ENCODE measurements around the gene USP50. TPM values are rescaled to one million over a fixed set of nuclear protein-coding genes. Genes with fewer than 3 reads are reported as not detected.
"Not testable (repeated sequence)": the region's sequence is repeated elsewhere in the genome, so short reads cannot be mapped to it uniquely, and the experiment has no call there.

USP50 gene
- total and polyA plus RNA-seq, 7 donors = 0.04 to 1.1 (median 0.12) TPM; not detected in 4

GRCh38 chr15:50576166-50576565, 29.7 kb upstream of the USP50 start:
- no peak for TF ChIP-seq CTCF (IDR thresholded peaks at IDR 0.05)

GRCh38 chr15:50573842-50574241, 27.4 kb upstream of the USP50 start:
- ATAC-seq; H3K27ac ChIP-seq; H3K9me3 ChIP-seq; DNase-seq; H3K27me3 ChIP-seq (ENCODE audit: insufficient read depth in 3 of 3, low read length in 2 of 3); intact Hi-C loops (cut with DNase I); H3K4me1 ChIP-seq; H3K4me3 ChIP-seq: not testable (repeated sequence)
- 93 to 95% (median 95%) methylated on average over 5 of the region's 5 CpGs for WGBS, 3 donors
- peaks cover 6 to 97% of the 10 kb centered on the region in 2 donors for H3K36me3 ChIP-seq (ENCODE audit: insufficient read depth in 1 of 2, low read depth in 1 of 2)

More at GRCh38 chr15:50576166-50576565, 29.7 kb upstream of the USP50 start:
- no peak overlapping the region for H3K27ac ChIP-seq
- WGBS, 3 donors = 92 to 95% (median 93%) methylated on average over 1 of the region's 1 CpG
- H3K9me3 ChIP-seq = no peaks in the 10 kb centered on the region
- H3K27me3 ChIP-seq (ENCODE audit: insufficient read depth in 3 of 3, low read length in 2 of 3) = no peaks in the 10 kb centered on the region
- peaks cover 6 to 100% of the 10 kb centered on the region in 2 donors for H3K36me3 ChIP-seq (ENCODE audit: insufficient read depth in 1 of 2, low read depth in 1 of 2)
- ATAC-seq = no peak
- no peaks in the 10 kb centered on the region for H3K4me1 ChIP-seq
- intact Hi-C loops (cut with DNase I) = loop anchor here in 1 of 2 donors (5.0 kb wide), 1 partner anchor 94 kb away; no protein-coding TSS in a partner anchor
- DNase-seq = no peak
- no peak overlapping the region for H3K4me3 ChIP-seq

GRCh38 chr15:50563756-50564155, 17.3 kb upstream of the USP50 start:
- Histone ChIP-seq H3K27me3 (ENCODE audit: insufficient read depth in 3 of 3, low read length in 2 of 3) (no peaks in the 10 kb centered on the region), H3K4me1 (no peaks in the 10 kb centered on the region), H3K27ac (no peak overlapping the region), H3K9me3 (no peaks in the 10 kb centered on the region), H3K4me3 (no peak overlapping the region), H3K36me3 (ENCODE audit: insufficient read depth in 1 of 2, low read depth in 1 of 2) (peaks cover 0 to 87% of the 10 kb centered on the region in 2 donors)
- DNase-seq = no peak
- 97 to 100% (median 97%) methylated on average over 4 of the region's 4 CpGs for WGBS, 3 donors
- intact Hi-C loops (cut with DNase I) = no loop called here
- TF ChIP-seq CTCF (IDR thresholded peaks at IDR 0.05) = no peak
- no peak for ATAC-seq

- DNase-seq (no peak), ATAC-seq (no peak)
- no peak for TF ChIP-seq CTCF (IDR thresholded peaks at IDR 0.05)
- no peak overlapping the region for H3K27ac ChIP-seq
- WGBS, 3 donors = 52 to 87% (median 69%) methylated on average over 4 of the region's 4 CpGs
- H3K9me3 ChIP-seq = no peaks in the 10 kb centered on the region
- no peaks in the 10 kb centered on the region for H3K4me1 ChIP-seq
- H3K4me3 ChIP-seq = no peak overlapping the region
- peaks cover 0 to 87% of the 10 kb centered on the region in 2 donors for H3K36me3 ChIP-seq (ENCODE audit: insufficient read depth in 1 of 2, low read depth in 1 of 2)
- H3K27me3 ChIP-seq (ENCODE audit: insufficient read depth in 3 of 3, low read length in 2 of 3) = no peaks in the 10 kb centered on the region
- intact Hi-C loops (cut with DNase I) = no loop called here
Observed at GRCh38 chr15:50562735-50563640, 16.5 kb upstream of the USP50 start.

GRCh38 chr15:50558012-50558411, 11.5 kb upstream of the USP50 start:
- WGBS, 3 donors = 92 to 98% (median 96%) methylated on average over 2 of the region's 2 CpGs
- peaks cover 0 to 54% of the 10 kb centered on the region in 2 donors for H3K36me3 ChIP-seq (ENCODE audit: insufficient read depth in 1 of 2, low read depth in 1 of 2)

More at GRCh38 chr15:50558012-50558411, 11.5 kb upstream of the USP50 start:
- no peak for DNase-seq
- ATAC-seq = no peak
- Histone ChIP-seq H3K4me3 (no peak overlapping the region), H3K4me1 (no peaks in the 10 kb centered on the region), H3K27me3 (ENCODE audit: insufficient read depth in 3 of 3, low read length in 2 of 3) (no peaks in the 10 kb centered on the region), H3K9me3 (no peaks in the 10 kb centered on the region), H3K27ac (no peak overlapping the region)
- no peak for TF ChIP-seq CTCF (IDR thresholded peaks at IDR 0.05)
- intact Hi-C loops (cut with DNase I) = no loop called here

Measured in psoas muscle (tissue), 8 donors.